ENCODE measurements around the gene SLC47A2.

The SLC47A2 gene

DNA sequence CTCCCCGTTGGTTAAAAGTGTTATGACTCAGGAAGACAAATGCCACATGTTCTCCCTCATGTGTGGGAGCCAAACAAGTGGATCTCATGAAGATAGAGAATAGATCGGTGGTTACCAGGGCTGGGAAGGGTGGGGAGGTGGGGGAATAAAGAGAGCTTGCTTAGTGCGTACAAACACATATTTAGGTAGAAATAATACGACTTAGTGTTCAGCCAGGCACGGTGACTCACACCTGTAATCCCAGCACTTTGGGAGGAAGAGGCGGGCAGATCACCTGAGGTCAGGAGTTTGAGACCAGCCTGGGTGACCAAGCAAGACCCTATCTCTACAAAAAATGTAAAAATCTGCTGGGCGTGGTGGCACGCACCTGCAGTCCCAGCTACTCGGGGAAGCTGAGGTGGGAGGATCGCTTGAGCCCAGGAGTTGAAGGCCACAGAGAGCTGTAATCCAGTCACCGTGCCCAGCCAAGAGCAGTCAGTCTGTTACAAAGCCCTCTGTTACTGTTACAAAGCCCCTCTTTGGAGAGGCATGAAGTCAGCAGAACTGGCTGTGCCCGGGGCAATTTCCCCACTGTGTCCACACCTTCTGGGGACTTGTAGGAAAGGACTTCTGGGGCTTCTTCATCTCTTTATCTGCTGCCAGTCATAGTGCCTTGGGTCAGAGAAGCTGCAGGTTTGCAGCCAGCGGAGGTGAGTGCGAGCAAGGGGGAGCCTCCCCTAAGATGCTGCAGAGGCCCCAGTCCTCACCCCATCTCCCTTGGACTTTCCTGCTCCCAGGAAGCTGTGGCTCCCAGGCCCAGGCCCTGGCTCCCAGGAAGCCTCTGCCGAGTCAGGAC is 36.0 kb upstream of the SLC47A2 start:
- H3K4me3 ChIP-seq (ENCODE audit: low read length) = no peak overlapping the region
- TF ChIP-seq, protein P1, sequence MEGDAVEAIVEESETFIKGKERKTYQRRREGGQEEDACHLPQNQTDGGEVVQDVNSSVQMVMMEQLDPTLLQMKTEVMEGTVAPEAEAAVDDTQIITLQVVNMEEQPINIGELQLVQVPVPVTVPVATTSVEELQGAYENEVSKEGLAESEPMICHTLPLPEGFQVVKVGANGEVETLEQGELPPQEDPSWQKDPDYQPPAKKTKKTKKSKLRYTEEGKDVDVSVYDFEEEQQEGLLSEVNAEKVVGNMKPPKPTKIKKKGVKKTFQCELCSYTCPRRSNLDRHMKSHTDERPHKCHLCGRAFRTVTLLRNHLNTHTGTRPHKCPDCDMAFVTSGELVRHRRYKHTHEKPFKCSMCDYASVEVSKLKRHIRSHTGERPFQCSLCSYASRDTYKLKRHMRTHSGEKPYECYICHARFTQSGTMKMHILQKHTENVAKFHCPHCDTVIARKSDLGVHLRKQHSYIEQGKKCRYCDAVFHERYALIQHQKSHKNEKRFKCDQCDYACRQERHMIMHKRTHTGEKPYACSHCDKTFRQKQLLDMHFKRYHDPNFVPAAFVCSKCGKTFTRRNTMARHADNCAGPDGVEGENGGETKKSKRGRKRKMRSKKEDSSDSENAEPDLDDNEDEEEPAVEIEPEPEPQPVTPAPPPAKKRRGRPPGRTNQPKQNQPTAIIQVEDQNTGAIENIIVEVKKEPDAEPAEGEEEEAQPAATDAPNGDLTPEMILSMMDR (IDR thresholded peaks at IDR 0.05; ENCODE audit: insufficient read depth, low read depth, low read length, missing control alignments) = no peak

GRCh38 chr17:19750835-19751234 is 34.5 kb upstream of the SLC47A2 start:
- no peak overlapping the region for H3K4me3 ChIP-seq (ENCODE audit: low read length)
- TF ChIP-seq, protein P1 (IDR thresholded peaks at IDR 0.05; ENCODE audit: insufficient read depth, low read depth, low read length, missing control alignments) = no peak
- peak; percentile 82 for DNase-seq (ENCODE audit: low read depth)

More for the DNA sequence above, 36.0 kb upstream of the SLC47A2 start:
- DNase-seq (ENCODE audit: low read depth) = peak; percentile 49

GRCh38 chr17:19750020-19750572 is 33.7 kb upstream of the SLC47A2 start:
- TF ChIP-seq, protein P1 (IDR thresholded peaks at IDR 0.05; ENCODE audit: insufficient read depth, low read depth, low read length, missing control alignments) = no peak

GRCh38 chr17:19748807-19749193 is 32.4 kb upstream of the SLC47A2 start:
- no peak overlapping the region for H3K4me3 ChIP-seq (ENCODE audit: low read length)
- DNase-seq (ENCODE audit: low read depth) = no peak
- TF ChIP-seq, protein P1 (IDR thresholded peaks at IDR 0.05; ENCODE audit: insufficient read depth, low read depth, low read length, missing control alignments) = no peak

More at GRCh38 chr17:19750020-19750572, 33.7 kb upstream of the SLC47A2 start:
- no peak for DNase-seq (ENCODE audit: low read depth)
- H3K4me3 ChIP-seq (ENCODE audit: low read length) = no peak overlapping the region

- H3K4me3 ChIP-seq (ENCODE audit: low read length) = peak within 1 kb of the TSS; percentile 38
Measured at GRCh38 chr17:19747829-19748806, 31.7 kb upstream of the SLC47A2 start, which contains the start of gene ALDH3A1. TSS of gene ALDH3A1 (minus strand) at chr17:19748298. CDS start at chr17:19745129, 3,169 bp downstream.

DNA sequence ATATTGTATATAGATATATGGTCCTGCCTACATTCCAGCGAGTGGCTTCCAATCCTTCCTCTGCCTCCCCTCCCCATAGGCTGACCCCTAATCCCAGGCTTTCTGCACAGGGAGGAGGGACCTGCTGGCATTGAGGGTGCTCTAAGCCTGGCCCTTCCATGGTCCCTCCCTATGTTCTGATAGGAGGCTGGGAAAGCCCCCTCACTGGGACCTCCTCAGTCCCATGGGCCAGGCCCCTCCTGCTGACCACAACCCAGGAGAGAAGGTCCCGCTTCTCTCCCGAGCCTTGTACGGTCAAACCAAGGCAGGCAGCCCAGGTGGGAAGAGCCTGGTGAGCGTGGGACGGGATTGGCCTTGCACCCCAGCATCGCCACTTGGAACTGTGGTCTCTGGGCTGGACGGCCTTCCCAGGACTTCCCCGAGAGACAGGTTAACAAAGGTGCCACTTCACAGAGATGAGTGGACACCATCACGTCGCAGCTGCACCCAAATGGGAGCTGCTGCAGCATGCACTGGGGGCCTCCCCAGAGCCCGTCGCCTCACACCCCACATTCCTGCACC is 30.9 kb upstream of the SLC47A2 start:
- peak overlapping the region; percentile 38 for H3K4me3 ChIP-seq (ENCODE audit: low read length)
- TF ChIP-seq, protein P1 (IDR thresholded peaks at IDR 0.05; ENCODE audit: insufficient read depth, low read depth, low read length, missing control alignments) = no peak
- DNase-seq (ENCODE audit: low read depth) = no peak

More at GRCh38 chr17:19747829-19748806, 31.7 kb upstream of the SLC47A2 start, which contains the start of gene ALDH3A1:
- TF ChIP-seq, protein P1 (IDR thresholded peaks at IDR 0.05; ENCODE audit: insufficient read depth, low read depth, low read length, missing control alignments) = no peak
- DNase-seq (ENCODE audit: low read depth) = peak; percentile 77

Data from epithelial cell of esophagus (primary cell).